ENCODE results near the gene GALNT2. TPM values are rescaled to one million over a fixed set of nuclear protein-coding genes. Genes with fewer than 3 reads are reported as not detected.

Gene GALNT2
- total and polyA plus RNA-seq, 2 of the 13 experiments (the other 11 are each of a cell fraction or from before 2014, with no cell fraction given), result 39.3 to 39.6 TPM

DNA sequence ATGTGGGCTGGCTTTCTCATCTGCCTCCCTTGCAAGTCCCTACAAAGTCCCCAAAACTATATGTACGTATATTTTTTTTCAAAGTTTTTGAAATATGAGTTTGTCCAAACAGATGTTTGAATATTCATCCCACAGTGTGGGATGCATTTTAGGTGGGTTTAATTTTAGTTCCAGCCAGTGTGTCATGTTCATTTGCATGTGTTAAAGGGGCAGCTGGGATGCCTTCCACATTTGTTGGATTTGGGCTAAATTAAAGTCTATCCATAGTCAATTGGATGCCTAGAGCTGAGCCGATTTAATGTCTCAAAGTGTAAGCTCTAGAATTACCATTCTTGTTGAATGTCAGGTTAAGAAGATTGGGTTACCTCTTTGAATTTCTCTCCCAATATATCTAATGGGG lies 139.2 kb downstream of the GALNT2 start:
- DNase-seq (ENCODE audit: low spot score) (no peak), ATAC-seq (no peak), FAIRE-seq (no peak)
- ChIA-PET POLR2A (no interaction called here), CTCF (ENCODE audit: low intra/inter-chr PET ratio, low total read pairs) (no interaction called here)
- Histone ChIP-seq H3K9ac (ENCODE audit: insufficient read depth, low read depth, low read length) (no peak overlapping the region), H3K27me3 (ENCODE audit: control insufficient read depth in 1 of 2, insufficient read depth in 2 of 2, low read length in 2 of 2) (no peaks in the 10 kb centered on the region), H3K4me1 (ENCODE audit: insufficient read depth, low read length) (peaks cover 22% of the 10 kb centered on the region), H4K20me1 (ENCODE audit: insufficient read depth, low read length) (no peaks in the 10 kb centered on the region), H3K9me3 (ENCODE audit: low read length) (no peaks in the 10 kb centered on the region), H3K79me2 (ENCODE audit: insufficient read depth, low read length) (no peaks in the 10 kb centered on the region), H3K27ac (ENCODE audit: extremely low read length, insufficient read depth, low read length) (no peak overlapping the region), H2AFZ (ENCODE audit: low read length) (no peak overlapping the region), H3K4me3 (replicated peaks in 1 of 3; ENCODE audit: insufficient read depth in 1 of 3, low read depth in 2 of 3, low read length in 3 of 3) (no peak overlapping the region), H3K4me2 (ENCODE audit: low read depth, low read length) (no peak overlapping the region), H3K36me3 (replicated peaks in 1 of 2; ENCODE audit: control insufficient read depth in 1 of 2, insufficient read depth in 2 of 2, low read length in 2 of 2) (peaks cover 7 to 30% of the 10 kb centered on the region in 2 experiments; a peak in 4 of 5 replicates)
- intact Hi-C loops (cut with micrococcal nuclease; ENCODE audit: unreplicated experiment), result no loop called here
- in situ Hi-C loops (cut with HindIII; ENCODE audit: extremely low pct_ligation_motif_present, low pct_unique_long_range_greater_than_20kb), result no loop called here
- 96% methylated on average over 2 of the region's 2 CpGs for WGBS (ENCODE audit: low lambda C conversion rate)
- BruUV-seq (replicated peaks), result no TSS peak
- TF ChIP-seq, protein P1, sequence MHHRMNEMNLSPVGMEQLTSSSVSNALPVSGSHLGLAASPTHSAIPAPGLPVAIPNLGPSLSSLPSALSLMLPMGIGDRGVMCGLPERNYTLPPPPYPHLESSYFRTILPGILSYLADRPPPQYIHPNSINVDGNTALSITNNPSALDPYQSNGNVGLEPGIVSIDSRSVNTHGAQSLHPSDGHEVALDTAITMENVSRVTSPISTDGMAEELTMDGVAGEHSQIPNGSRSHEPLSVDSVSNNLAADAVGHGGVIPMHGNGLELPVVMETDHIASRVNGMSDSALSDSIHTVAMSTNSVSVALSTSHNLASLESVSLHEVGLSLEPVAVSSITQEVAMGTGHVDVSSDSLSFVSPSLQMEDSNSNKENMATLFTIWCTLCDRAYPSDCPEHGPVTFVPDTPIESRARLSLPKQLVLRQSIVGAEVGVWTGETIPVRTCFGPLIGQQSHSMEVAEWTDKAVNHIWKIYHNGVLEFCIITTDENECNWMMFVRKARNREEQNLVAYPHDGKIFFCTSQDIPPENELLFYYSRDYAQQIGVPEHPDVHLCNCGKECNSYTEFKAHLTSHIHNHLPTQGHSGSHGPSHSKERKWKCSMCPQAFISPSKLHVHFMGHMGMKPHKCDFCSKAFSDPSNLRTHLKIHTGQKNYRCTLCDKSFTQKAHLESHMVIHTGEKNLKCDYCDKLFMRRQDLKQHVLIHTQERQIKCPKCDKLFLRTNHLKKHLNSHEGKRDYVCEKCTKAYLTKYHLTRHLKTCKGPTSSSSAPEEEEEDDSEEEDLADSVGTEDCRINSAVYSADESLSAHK (CRISPR knock-in tag; IDR thresholded peaks at IDR 0.05; ENCODE audit: borderline replicate concordance), result no peak
- TF ChIP-seq, protein P2, sequence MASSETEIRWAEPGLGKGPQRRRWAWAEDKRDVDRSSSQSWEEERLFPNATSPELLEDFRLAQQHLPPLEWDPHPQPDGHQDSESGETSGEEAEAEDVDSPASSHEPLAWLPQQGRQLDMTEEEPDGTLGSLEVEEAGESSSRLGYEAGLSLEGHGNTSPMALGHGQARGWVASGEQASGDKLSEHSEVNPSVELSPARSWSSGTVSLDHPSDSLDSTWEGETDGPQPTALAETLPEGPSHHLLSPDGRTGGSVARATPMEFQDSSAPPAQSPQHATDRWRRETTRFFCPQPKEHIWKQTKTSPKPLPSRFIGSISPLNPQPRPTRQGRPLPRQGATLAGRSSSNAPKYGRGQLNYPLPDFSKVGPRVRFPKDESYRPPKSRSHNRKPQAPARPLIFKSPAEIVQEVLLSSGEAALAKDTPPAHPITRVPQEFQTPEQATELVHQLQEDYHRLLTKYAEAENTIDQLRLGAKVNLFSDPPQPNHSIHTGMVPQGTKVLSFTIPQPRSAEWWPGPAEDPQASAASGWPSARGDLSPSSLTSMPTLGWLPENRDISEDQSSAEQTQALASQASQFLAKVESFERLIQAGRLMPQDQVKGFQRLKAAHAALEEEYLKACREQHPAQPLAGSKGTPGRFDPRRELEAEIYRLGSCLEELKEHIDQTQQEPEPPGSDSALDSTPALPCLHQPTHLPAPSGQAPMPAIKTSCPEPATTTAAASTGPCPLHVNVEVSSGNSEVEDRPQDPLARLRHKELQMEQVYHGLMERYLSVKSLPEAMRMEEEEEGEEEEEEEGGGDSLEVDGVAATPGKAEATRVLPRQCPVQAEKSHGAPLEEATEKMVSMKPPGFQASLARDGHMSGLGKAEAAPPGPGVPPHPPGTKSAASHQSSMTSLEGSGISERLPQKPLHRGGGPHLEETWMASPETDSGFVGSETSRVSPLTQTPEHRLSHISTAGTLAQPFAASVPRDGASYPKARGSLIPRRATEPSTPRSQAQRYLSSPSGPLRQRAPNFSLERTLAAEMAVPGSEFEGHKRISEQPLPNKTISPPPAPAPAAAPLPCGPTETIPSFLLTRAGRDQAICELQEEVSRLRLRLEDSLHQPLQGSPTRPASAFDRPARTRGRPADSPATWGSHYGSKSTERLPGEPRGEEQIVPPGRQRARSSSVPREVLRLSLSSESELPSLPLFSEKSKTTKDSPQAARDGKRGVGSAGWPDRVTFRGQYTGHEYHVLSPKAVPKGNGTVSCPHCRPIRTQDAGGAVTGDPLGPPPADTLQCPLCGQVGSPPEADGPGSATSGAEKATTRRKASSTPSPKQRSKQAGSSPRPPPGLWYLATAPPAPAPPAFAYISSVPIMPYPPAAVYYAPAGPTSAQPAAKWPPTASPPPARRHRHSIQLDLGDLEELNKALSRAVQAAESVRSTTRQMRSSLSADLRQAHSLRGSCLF (CRISPR knock-in tag; IDR thresholded peaks at IDR 0.05; ENCODE audit: borderline replicate concordance), result no peak
- TF ChIP-seq CHCHD3 (CRISPR knock-in tag; IDR thresholded peaks at IDR 0.05), result no peak
- no peak for TF ChIP-seq HNF4G (IDR thresholded peaks at IDR 0.05; ENCODE audit: borderline replicate concordance, low read depth, low read length)
- TF ChIP-seq HNF4G (CRISPR knock-in tag; IDR thresholded peaks at IDR 0.05; ENCODE audit: borderline replicate concordance, low read depth), result no peak
- TF ChIP-seq, protein P3, sequence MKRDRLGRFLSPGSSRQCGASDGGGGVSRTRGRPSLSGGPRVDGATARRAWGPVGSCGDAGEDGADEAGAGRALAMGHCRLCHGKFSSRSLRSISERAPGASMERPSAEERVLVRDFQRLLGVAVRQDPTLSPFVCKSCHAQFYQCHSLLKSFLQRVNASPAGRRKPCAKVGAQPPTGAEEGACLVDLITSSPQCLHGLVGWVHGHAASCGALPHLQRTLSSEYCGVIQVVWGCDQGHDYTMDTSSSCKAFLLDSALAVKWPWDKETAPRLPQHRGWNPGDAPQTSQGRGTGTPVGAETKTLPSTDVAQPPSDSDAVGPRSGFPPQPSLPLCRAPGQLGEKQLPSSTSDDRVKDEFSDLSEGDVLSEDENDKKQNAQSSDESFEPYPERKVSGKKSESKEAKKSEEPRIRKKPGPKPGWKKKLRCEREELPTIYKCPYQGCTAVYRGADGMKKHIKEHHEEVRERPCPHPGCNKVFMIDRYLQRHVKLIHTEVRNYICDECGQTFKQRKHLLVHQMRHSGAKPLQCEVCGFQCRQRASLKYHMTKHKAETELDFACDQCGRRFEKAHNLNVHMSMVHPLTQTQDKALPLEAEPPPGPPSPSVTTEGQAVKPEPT (CRISPR knock-in tag; IDR thresholded peaks at IDR 0.05; ENCODE audit: low read depth), result no peak
- TF ChIP-seq RXRA (CRISPR knock-in tag; IDR thresholded peaks at IDR 0.05), result no peak
- TF ChIP-seq BRD4 (CRISPR knock-in tag; IDR thresholded peaks at IDR 0.05), result no peak
- no peak for TF ChIP-seq ARNT2 (CRISPR knock-in tag; IDR thresholded peaks at IDR 0.05; ENCODE audit: low read depth)
- TF ChIP-seq HNF4A (CRISPR knock-in tag; IDR thresholded peaks at IDR 0.05), result no peak
- TF ChIP-seq, protein P4, sequence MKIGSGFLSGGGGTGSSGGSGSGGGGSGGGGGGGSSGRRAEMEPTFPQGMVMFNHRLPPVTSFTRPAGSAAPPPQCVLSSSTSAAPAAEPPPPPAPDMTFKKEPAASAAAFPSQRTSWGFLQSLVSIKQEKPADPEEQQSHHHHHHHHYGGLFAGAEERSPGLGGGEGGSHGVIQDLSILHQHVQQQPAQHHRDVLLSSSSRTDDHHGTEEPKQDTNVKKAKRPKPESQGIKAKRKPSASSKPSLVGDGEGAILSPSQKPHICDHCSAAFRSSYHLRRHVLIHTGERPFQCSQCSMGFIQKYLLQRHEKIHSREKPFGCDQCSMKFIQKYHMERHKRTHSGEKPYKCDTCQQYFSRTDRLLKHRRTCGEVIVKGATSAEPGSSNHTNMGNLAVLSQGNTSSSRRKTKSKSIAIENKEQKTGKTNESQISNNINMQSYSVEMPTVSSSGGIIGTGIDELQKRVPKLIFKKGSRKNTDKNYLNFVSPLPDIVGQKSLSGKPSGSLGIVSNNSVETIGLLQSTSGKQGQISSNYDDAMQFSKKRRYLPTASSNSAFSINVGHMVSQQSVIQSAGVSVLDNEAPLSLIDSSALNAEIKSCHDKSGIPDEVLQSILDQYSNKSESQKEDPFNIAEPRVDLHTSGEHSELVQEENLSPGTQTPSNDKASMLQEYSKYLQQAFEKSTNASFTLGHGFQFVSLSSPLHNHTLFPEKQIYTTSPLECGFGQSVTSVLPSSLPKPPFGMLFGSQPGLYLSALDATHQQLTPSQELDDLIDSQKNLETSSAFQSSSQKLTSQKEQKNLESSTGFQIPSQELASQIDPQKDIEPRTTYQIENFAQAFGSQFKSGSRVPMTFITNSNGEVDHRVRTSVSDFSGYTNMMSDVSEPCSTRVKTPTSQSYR (CRISPR knock-in tag; IDR thresholded peaks at IDR 0.05; ENCODE audit: borderline replicate concordance), result no peak
- TF ChIP-seq TCF7 (IDR thresholded peaks at IDR 0.05; ENCODE audit: low read depth), result no peak

Data from HepG2 (cell line).